NCI-H187 treated with DMSO at 0.1 percent for 48 hours (cell line): ENCODE measurements around the gene MGAM2.

ENCODE experiments used
- DNase-seq: peaks from one replicate; lab custom pipeline; 2025; lab: John Stamatoyannopoulos, UW

Gene MGAM2

DNA sequence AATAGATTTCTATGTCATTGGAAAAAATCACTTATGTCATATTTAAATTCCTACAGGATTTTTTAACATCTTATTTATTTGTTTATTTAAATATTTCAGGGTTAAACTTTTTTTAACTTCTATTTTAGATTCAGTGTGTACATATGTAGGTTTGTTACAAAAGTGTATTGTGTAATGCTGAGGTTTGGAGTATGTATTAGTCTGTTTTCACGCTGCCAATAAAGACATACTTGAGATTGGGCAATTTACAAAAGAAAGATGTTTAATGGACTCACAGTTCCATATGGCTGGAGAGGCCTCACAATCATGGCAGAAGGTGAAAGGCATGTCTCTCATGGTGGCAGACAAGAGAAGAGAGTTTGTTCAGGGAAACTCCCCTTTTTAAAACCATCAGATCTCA, 65.4 kb downstream of the MGAM2 start:
- DNase-seq = no peak

DNA sequence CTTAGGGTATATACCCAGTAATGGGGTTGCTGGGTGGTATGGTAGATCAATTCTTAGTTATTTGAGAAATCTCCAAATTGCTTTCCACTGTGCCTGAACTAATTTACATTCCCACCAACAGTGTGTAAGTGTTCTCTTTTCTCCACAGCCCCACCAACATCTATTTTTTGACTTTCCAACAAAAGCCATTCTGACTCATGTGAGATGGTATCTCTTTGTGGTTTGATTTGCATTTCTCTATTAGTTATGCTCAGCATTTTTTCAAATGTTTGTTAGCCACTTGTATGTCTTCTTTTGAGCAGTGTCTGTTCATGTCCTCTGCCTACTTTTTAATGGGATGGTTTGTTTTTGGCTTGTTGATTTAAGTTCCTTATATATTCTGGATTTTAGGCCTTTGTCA, 66.4 kb downstream of the MGAM2 start:
- no peak for DNase-seq

DNA sequence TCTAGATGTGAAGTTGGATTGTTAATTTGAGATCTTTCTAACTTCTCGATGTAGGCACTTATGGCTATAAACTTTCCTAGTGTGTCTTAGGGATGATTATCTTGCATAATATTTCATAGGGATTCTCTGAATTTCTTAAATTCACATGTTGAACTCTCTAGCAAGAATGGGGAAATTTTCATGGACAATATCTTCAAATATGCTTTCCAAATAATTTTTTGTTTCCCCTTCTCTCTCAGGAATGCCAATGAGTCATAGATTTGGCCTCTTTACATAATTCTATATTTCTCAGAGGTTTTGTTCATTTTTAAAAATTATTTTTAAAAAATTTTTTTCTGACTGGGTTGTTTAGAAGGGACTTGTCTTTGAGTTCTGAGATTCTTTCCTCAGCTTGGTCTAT, 68.9 kb downstream of the MGAM2 start:
- no peak for DNase-seq

DNA sequence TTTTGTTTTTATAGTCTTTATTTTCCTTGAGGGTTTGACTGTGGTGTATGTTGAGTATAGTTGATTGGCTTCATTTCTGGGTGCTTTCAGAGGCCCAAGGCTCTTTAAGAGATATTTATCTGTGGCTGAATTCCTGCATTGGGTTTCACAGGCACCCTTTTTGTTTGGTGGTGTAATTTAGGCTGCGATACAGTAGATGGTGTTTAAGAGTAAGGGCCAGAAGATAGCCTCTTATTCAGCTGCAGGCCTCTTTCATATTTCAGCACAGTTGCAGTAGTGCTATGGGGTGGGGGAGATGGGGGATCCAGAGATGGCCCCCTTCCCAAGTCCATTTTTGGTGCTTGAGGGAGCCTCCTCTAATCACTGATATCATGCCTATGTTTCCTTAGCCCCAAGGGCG, 69.7 kb downstream of the MGAM2 start:
- no peak for DNase-seq

DNA sequence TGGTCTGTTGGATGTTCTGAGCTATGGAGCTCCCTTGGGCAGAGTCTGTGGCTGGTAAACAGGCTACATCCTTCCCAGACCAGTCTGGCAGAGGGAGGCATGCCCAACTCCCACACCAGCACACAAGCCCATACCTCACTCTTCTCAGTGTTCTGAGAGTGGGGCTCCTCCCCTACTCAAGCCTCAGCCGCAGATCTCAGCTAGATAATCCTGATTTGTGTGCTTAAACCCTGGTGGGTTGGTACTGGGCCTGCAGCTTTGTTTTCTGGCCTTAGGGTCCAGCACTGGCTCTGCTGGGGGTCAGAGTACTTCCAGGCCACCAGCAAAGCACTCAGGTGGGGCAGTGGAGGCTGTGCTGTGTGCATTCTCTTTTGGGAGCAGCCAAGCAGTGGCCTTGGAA, 70.4 kb downstream of the MGAM2 start:
- DNase-seq = no peak

DNA sequence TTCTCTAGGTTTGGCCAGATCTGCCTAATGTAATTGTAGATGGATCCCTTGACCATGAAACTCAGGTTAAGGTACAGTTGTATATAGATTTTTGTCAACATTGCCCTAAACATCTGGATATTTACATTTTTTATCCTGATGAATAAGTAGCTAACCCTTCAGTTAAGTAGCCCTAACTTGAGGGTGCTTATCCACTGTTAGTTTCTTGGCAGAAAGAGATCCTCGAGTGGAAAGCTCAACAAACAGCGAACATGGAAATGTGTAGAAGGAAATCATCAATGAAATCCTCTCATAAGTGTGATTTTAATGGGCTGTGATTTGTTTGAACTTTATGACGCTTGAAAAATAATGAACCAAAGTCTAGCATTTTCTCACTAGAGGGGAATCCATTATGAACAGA, 73.6 kb downstream of the MGAM2 start:
- DNase-seq = no peak

DNA sequence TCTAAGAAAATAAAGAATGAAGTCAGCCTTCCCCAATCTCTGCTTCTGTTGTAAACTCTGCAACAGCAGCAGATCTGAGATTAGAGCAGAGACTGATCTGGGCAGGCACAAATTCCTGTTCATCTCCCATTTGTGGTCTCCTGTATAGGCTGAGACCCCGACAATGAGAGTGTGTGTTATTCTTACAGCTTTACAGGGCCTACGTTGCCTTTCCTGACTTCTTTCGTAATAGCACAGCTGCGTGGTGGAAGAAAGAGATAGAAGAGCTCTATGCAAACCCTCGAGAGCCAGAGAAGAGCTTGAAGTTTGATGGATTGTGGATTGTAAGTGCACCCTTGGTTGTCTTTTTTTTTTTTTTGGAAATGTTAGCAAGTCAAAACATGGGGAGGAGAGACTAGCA, 74.3 kb downstream of the MGAM2 start:
- DNase-seq = no peak

DNA sequence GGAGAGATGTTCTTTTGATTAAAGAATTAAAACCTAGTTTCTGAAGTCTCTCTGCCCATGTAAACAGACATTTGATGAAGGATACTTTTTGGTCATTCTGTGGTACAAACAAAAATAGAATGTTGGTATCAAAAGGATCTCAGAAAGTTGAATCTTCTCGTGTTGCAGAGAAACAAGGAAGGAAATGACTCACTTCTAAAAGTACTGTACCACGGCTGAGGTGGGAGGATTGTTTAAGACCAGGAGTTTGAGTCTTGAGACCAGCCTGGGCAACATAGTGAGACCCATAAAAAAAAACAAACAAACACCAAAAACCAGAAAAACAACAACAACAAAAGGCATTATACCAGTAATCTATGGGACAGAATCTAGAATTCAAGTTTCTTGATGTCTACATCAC, 76.6 kb downstream of the MGAM2 start:
- no peak for DNase-seq

DNA sequence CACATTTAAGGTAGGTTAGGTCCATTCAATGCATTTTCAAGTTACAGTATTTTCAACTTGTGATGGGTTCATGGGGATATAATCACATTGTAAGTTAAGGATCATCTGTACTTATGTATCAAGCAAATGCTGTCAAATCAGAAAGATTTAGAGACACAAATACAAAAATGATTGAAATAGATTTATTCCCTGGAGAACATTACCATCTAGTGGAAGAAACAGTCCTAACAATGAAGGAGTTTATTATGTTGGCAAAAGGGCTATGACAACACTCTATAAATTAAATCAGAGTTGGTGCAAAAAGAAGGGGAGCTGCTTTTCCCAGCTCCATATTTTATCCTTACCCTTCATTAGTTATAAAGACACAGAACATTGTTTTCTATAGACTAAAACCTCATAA, 77.3 kb downstream of the MGAM2 start:
- DNase-seq = no peak

DNA sequence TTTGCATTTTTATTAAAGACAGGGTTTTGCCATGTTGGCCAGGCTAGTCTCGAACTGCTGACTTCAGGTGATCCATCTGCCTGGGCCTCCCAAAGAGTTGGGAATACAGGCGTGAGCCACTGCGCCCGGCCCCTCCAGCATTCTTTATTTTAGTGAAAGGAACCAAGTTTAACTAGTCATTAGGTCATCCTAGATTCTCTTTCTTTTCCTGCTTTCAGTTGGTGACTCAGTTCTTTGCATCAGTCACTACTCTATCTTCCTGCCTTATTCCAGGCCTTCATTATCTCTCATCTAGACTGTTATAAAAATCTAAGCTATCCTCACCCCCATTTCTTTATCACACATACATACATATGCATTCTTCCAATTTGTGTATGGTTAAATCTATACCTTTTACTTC, 82.7 kb downstream of the MGAM2 start:
- DNase-seq = no peak

DNA sequence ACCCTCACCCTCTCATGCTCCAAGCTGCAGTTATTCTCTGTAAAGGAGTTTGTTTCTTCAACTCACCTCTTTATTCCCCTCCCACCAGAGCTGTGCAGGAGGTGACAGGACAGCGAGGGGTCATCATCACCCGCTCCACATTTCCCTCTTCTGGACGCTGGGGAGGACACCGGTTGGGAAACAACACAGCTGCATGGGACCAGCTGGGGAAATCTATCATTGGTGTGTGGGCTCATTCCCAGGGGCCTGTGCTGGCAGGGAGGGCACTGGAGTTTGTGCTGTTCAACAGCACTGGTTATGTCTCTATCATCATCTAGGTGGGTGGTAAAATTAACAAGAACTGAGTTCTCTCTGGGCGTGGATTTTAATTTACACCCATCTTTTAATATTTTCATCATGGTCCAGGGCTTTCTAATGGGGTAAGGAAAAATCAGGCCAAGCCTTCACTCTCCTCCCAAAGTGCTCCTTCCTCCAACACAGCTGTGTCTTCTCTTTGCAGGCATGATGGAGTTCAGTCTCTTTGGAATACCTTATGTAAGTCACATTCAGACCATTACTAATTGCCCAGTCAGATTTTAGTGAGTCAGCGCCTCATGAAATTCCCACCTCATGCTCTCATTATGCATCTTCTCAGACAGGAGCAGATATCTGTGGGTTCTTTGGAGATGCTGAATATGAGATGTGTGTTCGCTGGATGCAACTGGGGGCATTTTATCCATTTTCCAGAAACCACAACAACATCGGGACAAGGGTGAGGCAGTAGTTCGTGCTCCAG, 84.7 kb downstream of the MGAM2 start:
- DNase-seq = no peak

DNA sequence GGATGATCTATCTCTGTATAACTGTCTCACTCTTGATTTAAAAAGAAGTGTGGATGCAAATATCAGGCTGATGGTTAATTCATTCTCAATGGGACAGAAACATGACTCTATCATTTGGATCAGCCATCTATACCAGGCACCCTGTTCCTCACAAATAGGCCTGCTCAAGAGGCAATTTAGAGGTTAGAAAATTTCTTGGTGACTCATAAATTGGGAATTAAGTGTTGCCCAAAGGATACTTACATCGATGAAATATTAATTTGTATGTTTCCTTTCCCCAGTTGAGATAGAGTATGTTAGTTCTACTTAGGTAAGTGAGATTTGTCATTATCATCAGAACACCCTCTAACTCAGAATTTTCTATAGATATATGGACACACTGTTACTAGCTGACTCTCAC, 88.7 kb downstream of the MGAM2 start:
- DNase-seq = no peak

DNA sequence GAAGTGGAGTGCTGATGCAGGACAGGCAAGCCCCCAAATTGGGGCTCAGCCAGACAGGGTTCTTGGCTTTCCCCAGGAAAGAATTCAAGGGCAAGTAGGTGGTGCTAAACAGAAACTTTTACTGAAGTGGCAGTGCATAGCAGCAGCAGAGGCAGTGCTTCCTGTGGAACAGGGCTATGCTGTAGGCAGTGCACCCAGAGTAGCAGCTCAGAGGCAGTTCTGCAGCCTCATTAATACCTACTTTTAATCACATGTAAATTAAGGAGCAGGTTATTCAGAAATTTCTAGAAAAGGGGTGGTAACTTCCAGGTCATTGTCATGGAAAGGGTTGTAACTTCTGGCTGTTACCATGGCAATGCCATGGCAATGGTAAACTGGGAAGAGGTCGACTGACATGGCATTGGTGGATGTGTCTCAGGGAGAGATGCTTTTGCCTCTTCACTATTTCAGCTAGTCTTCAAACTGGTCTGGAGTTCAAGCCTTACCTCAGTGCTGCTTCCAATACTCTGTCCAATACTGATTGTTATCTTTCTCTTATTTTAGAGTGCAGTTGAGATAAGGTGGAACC, 117.1 kb downstream of the MGAM2 start:
- DNase-seq = no peak

DNA sequence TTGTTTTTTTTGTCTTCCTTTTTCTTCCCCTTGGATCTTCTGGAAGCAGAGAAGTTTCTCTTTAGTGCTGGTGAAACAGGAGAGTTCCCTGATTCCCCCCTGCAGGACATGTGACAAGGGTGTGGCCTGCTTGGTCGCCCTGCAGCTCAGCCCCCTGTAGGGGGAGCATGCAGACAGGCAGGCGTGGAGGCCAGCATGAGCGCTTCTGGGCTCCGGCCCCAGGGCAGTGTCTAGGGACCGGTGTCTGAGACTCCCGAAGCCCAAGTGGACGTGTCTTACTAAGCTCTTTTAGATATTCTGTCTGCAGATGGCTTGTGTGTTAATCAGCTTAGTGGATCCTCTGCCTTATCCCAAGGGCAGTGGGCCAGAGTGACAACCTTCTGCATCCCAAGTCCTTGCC, 120.2 kb downstream of the MGAM2 start:
- no peak for DNase-seq

DNA sequence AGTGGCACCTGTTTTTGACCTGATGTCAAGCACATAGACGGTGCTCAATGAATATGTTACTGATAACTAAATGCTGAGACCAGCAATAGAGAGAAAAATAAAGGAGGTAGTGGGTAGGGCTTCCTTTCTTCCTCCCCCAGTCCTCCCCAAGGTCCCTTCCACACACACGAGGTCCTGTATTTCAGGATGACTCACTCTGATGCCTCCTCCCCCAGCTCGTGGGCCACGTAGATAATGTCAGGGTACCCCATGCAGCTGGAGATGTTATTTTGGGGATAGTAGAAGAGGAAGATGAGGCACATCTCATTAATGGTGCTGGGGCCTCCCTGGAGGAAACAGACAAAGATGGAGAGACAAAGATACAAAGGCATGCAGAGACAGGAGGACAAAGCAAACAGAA, 129.0 kb downstream of the MGAM2 start:
- DNase-seq = no peak

DNA sequence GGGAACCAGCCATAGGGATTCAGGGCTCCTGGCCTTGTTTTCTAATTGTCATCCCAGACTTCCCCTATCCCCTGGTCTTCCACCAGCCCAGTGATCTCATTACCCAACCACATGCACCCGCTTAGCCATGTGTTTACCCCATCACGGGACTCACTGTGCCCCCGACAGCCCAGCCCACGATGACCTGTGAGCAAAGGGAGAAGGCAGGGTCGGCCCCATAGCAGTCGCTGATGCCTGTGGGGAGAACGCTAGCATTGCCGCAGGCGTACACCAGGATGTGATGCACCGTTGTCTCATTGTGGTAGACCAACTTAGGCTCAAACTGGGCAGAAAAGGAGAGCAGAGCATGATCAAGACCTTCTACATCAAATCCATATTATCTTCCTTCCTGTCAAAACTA, 132.3 kb downstream of the MGAM2 start:
- no peak for DNase-seq

DNA sequence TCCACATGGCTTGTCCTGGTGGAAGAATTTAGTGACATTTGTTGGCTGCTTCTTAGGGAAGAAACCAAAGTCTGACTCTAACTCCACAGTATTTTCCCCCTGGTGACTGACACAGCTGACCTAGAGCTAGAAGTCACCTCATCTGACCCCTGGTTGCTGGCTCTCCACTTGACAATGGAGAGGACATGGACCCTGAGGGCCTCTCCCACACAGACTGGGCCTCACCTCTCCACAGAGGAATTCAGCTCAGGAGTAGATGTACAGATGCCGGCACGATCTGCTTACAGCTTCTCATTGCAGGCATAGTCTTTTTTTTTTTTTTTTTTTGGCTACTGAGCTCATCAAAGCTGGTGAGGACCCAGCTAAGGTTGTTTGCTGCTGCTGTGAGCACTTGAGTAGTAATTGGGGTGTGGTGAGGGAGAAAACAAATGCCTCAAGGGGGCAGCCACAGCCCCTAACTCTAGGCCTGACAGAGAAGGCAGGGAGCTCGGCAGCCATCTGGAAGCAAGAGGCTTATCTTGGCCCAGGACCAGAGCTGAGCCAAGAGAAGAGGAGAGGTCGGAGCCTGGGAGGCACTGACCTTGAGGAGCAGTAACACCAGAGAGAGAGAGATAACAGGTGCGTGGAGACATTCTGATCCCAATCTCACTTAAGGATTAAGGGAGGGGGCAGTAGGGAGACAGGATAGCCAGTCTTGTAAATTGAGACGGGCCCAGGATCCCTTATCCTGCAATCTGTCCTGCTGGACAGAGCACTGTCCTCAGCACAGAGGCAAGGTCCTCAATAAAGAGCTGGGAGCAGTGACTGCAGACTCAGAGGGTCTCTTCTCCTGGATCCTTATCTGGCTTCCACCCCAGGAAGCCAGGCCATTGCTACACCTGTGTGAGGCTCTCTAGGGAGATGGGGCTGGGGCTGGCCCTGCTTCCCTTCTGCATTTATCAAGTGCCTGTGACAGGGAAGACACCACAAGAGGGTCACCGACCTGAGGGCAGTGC, 136.9 kb downstream of the MGAM2 start:
- DNase-seq = no peak

DNA sequence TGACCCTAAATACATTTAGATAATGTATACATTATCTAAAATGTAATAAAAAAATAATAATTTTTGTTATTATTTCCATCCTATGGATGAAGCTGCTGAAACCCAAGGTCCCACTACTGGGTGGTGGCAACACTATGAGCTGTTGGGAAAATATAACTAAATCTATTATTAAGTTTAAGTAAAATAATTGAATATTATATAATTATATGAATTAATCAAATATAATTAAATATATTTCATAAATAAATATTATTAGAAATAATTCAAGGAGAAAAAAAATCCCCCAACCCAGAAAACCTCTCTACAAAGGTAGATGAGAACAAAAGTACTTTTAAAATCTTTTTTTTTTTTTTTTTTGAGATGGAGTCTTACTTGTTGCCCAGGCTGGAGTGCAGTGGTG, 138.4 kb downstream of the MGAM2 start:
- DNase-seq = no peak

DNA sequence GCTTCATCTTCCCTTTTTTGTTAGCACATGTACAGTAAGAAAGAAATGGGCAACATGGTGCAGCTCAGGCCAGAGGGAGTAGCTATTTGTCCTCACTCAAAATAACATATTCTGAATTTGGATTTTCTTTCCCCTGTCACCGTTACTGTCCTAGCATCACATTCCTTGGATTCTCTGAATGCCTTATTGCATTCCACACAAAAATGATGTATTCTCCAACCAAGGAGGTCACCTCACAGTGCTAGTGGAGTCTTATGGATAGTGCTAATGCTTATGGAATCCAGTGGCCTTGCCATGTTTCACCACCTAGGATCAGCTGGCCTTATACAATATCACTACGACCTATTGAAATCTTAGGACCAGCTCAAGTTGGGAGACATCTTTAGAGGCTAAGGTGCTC, 139.2 kb downstream of the MGAM2 start:
- no peak for DNase-seq

DNA sequence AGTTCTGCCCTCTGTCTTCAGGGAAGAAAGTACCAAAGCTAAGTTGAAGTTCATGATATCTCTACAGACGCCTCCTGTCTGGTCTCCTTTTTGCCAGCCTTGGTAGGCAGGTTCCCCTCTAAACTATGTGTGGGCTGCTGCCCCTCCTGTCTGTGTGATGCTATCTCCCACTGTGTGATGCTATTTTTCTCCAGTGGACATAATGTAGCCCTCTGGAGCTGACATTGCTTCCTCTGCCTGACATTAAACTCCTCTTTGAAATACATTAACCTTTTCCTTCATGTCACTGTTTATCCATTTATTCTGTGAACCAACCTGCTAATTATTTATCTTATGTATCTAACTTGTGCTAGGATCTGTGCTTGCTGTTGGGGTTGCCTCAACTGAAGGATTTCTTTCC, 146.4 kb downstream of the MGAM2 start, which contains the start of gene PRSS58:
Gene PRSS58 (minus strand): TSS at position 101 of the 400 bp plus-strand sequence. CDS start 351 bp downstream, outside the sequence.
- DNase-seq = no peak

DNA sequence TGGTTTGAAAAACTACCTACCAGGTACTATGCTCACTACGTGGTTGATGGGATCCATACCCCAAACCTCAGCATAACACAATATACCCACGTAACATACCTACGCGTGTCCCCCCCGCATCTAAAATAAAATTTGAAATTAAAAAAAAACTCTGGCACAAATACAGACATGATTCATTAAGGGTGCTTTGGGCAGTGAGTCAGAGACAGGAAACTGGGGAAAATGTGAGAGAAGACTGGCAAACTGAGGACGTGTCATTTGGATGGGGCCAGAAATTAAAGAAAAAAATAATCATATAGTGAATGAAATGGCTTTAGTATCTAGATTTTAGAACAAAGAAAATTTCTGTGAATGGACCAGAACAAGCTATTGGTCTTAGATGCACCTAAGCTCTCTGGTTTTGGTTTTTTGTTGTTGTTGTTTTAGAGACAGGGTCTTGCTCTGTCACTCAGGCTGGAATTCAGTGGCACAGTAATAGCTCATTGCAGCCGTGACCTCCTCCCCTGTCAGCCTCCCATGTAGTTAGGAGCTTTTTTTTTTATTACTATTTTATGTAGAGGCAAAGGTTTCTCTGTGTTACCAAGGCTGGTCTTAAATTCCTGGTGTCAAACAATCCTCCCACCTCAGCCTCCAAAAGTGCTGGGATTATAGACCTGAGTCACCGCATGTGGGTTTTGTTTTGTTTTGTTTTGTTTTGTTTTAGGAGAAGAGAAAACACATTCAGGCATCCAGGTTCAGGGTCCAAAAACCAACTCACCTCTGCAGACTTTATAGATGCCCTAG, 152.3 kb downstream of the MGAM2 start:
- DNase-seq = no peak
